Colonic mucosa (tissue), 4 donors: ENCODE data around the gene DDX25. TPM values are rescaled to one million over a fixed set of nuclear protein-coding genes. Genes with fewer than 3 reads are reported as not detected.
A peak's percentile ranks its signal among the peaks of the same experiment; 100 is the strongest.

Experiments used
- DNase-seq: peaks from one replicate; pipeline ENCODE4 v3.0.0-alpha.2; 2020
- H3K27ac ChIP-seq: fragments of 200-600 bp; one replicate; pipeline ENCODE4 v1.8.0; 2021
- H3K27me3 ChIP-seq: fragments of 200-600 bp; one replicate; pipeline ENCODE4 v1.8.0; 2021
- H3K36me3 ChIP-seq: fragments of 200-600 bp; one replicate; pipeline ENCODE4 v1.8.0; 2021
- H3K4me1 ChIP-seq: fragments of 200-600 bp; one replicate; pipeline ENCODE4 v1.8.0; 2021; ENCODE audit warnings: mild to moderate bottlenecking
- H3K4me3 ChIP-seq: fragments of 200-600 bp; one replicate; pipeline ENCODE4 v1.8.0; 2021
- H3K9ac ChIP-seq, 2 donors: one replicate each; pipeline ENCODE4 v1.7.0; 2013; ENCODE audit warnings: control low read depth in 2 of 2, low read depth in 2 of 2, low read length in 2 of 2
- H3K9me3 ChIP-seq: fragments of 200-600 bp; one replicate; pipeline ENCODE4 v1.8.0; 2021
- intact Hi-C: fragments of 100-400 bp; cut with DNase I; formaldehyde crosslinking; loops from one replicate; pipeline ENCODE4 v1.14.1; 2022
- total RNA-seq, 2 donors: library from RNA; stranded (reverse); fragmentation: NEBNext Ultra II Directional in 1 of 2; extraction: Animal tissue kit (Norgen Biotek cat#: 25700) in 1 of 2; gene quantifications; one replicate each; pipeline ENCODE4 v1.2.1, GENCODE V29; 2021
- TF ChIP-seq, protein P1 (sequence below): fragments of 200-600 bp; IDR thresholded peaks from one replicate; pipeline ENCODE4 v1.8.0; 2022; ENCODE audit warnings: antibody characterized with exemption, mild to moderate bottlenecking
- donor health status: healthy.
- donor health status: DM: no; HTN: no; CAD: no.
- donor health status: DM: no; HTN: no; CAD: no.

DDX25 gene
- total RNA-seq, 2 donors from 2014 or later = 0.16 TPM; not detected in 1

- DNase-seq = no peak
- H3K9ac ChIP-seq = no peak overlapping the region
- no peaks in the 10 kb centered on the region for H3K36me3 ChIP-seq
- H3K4me3 ChIP-seq = no peak overlapping the region
- no peaks in the 10 kb centered on the region for H3K9me3 ChIP-seq
- TF ChIP-seq, protein P1, sequence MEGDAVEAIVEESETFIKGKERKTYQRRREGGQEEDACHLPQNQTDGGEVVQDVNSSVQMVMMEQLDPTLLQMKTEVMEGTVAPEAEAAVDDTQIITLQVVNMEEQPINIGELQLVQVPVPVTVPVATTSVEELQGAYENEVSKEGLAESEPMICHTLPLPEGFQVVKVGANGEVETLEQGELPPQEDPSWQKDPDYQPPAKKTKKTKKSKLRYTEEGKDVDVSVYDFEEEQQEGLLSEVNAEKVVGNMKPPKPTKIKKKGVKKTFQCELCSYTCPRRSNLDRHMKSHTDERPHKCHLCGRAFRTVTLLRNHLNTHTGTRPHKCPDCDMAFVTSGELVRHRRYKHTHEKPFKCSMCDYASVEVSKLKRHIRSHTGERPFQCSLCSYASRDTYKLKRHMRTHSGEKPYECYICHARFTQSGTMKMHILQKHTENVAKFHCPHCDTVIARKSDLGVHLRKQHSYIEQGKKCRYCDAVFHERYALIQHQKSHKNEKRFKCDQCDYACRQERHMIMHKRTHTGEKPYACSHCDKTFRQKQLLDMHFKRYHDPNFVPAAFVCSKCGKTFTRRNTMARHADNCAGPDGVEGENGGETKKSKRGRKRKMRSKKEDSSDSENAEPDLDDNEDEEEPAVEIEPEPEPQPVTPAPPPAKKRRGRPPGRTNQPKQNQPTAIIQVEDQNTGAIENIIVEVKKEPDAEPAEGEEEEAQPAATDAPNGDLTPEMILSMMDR = no peak
- no peaks in the 10 kb centered on the region for H3K4me1 ChIP-seq
- H3K27ac ChIP-seq = no peak overlapping the region
- intact Hi-C loops = no loop called here
- no peaks in the 10 kb centered on the region for H3K27me3 ChIP-seq
Observed at GRCh38 chr11:125872138-125872491, 32.2 kb upstream of the DDX25 start.

GRCh38 chr11:125873881-125874555, 30.3 kb upstream of the DDX25 start:
- Histone ChIP-seq H3K4me3 (no peak overlapping the region), H3K27ac (no peak overlapping the region), H3K4me1 (no peaks in the 10 kb centered on the region), H3K9ac (no peak overlapping the region), H3K36me3 (no peaks in the 10 kb centered on the region), H3K27me3 (no peaks in the 10 kb centered on the region), H3K9me3 (no peaks in the 10 kb centered on the region)
- no peak for DNase-seq
- TF ChIP-seq, protein P1 = no peak
- intact Hi-C loops = no loop called here

- no peak overlapping the region for H3K4me3 ChIP-seq
- no peak overlapping the region for H3K9ac ChIP-seq
- no peaks in the 10 kb centered on the region for H3K27me3 ChIP-seq
- peak; percentile 62 for DNase-seq
- intact Hi-C loops = no loop called here
- no peaks in the 10 kb centered on the region for H3K4me1 ChIP-seq
- TF ChIP-seq, protein P1 = peak; percentile 66
- H3K27ac ChIP-seq = no peak overlapping the region
- no peaks in the 10 kb centered on the region for H3K9me3 ChIP-seq
- H3K36me3 ChIP-seq = no peaks in the 10 kb centered on the region
Observed at GRCh38 chr11:125874556-125875124, 29.7 kb upstream of the DDX25 start.

DNA sequence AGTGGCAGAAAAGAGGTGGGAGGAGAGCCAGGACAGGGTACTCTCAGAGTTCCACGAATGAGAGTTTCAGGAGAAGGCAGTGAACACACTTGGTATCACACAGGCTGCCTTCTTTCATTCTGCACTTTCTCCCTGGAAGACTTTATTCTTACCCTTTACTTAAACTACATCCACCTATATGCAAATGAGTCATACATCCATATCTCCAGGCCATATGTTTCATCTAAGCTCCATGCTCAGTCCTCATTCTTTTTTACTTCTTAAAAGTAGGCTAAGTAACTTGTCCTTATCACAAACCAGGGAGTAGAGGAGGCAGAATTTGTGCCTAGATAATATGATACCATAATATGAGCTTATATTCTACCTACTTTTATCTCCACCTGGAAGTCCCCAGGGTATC, 23.0 kb upstream of the DDX25 start:
- TF ChIP-seq, protein P1 = no peak
- Histone ChIP-seq H3K9me3 (no peaks in the 10 kb centered on the region), H3K9ac (no peak overlapping the region), H3K27me3 (no peaks in the 10 kb centered on the region), H3K4me1 (no peaks in the 10 kb centered on the region), H3K4me3 (no peak overlapping the region), H3K36me3 (no peaks in the 10 kb centered on the region), H3K27ac (no peak overlapping the region)
- DNase-seq = no peak
- intact Hi-C loops = no loop called here

GRCh38 chr11:125883375-125883774, 20.9 kb upstream of the DDX25 start:
- H3K27me3 ChIP-seq = no peaks in the 10 kb centered on the region
- intact Hi-C loops = no loop called here
- no peak overlapping the region for H3K4me3 ChIP-seq
- no peak for DNase-seq
- H3K27ac ChIP-seq = no peak overlapping the region
- no peaks in the 10 kb centered on the region for H3K9me3 ChIP-seq
- no peak overlapping the region for H3K9ac ChIP-seq
- H3K4me1 ChIP-seq = no peaks in the 10 kb centered on the region
- TF ChIP-seq, protein P1 = no peak
- no peaks in the 10 kb centered on the region for H3K36me3 ChIP-seq
